Liver (tissue), 3 donors: Measurements from ENCODE around the gene C3orf80.

Source experiments
- ATF3 ChIP-seq: IDR thresholded peaks from 2 replicates; pipeline ENCODE4 v1.6.1; 2016; ENCODE audit warnings: antibody characterized with exemption
- CTCF ChIP-seq: fragments of 150-350 bp; IDR thresholded peaks from 2 replicates; pipeline ENCODE4 v1.5.1; 2017; ENCODE audit warnings: improper control_type of control experiment, low read depth, low read length; ENCODE audit not compliant: missing input control
- EGR1 ChIP-seq, 2 donors: IDR thresholded peaks; 2 replicates each; pipeline ENCODE4 v1.6.1; 2016 to 2018; ENCODE audit warnings: antibody characterized with exemption in 2 of 2, low read depth in 2 of 2
- FOXA2 ChIP-seq: IDR thresholded peaks from 2 replicates; pipeline ENCODE4 v1.6.1; 2016; ENCODE audit warnings: antibody characterized with exemption
- GABPA ChIP-seq, 2 donors: IDR thresholded peaks in 1 of 2; conservative IDR thresholded peaks in 1 of 2; 2 replicates each; pipeline ENCODE4 v1.6.1; 2016; ENCODE audit warnings: antibody characterized with exemption in 2 of 2, mild to moderate bottlenecking in 1 of 2, moderate library complexity in 1 of 2
- HNF4G ChIP-seq: IDR thresholded peaks from 2 replicates; pipeline ENCODE4 v1.6.1; 2016; ENCODE audit warnings: antibody characterized with exemption
- JUND ChIP-seq, 2 donors: IDR thresholded peaks; 2 replicates each; pipeline ENCODE4 v1.6.1; 2016; ENCODE audit warnings: antibody characterized with exemption in 2 of 2
- MAX ChIP-seq: IDR thresholded peaks from 2 replicates; pipeline ENCODE4 v1.6.1; 2016; ENCODE audit warnings: antibody characterized with exemption
- RAD21 ChIP-seq, 2 donors: IDR thresholded peaks; 2 replicates each; pipeline ENCODE4 v1.6.1; 2016; ENCODE audit warnings: antibody characterized with exemption in 2 of 2, mild to moderate bottlenecking in 2 of 2
- REST ChIP-seq: IDR thresholded peaks from 2 replicates; pipeline ENCODE4 v1.6.1; 2016; ENCODE audit warnings: antibody characterized with exemption, mild to moderate bottlenecking
- RXRA ChIP-seq, 2 donors: IDR thresholded peaks; 2 replicates each; pipeline ENCODE4 v1.6.1; 2017 to 2018; ENCODE audit warnings: antibody characterized with exemption in 2 of 2, mild to moderate bottlenecking in 1 of 2
- SP1 ChIP-seq: IDR thresholded peaks from 2 replicates; pipeline ENCODE4 v1.6.1; 2018; ENCODE audit warnings: antibody characterized with exemption, mild to moderate bottlenecking
- TAF1 ChIP-seq: conservative IDR thresholded peaks from 2 replicates; pipeline ENCODE4 v1.6.1; 2016; ENCODE audit warnings: antibody characterized with exemption, mild to moderate bottlenecking
- YY1 ChIP-seq: IDR thresholded peaks from 2 replicates; pipeline ENCODE4 v1.6.1; 2016; ENCODE audit warnings: antibody characterized with exemption, mild to moderate bottlenecking
- donor health status: healthy.
- donor health status: healthy.

GRCh38 chr3:160194438-160194837 lies 30.8 kb upstream of the C3orf80 start:
- TF ChIP-seq CTCF (no peak), MAX (no peak), YY1 (no peak), SP1 (no peak), REST (no peak), FOXA2 (no peak), RAD21 (IDR thresholded peaks at IDR 0.05) (no peak), RXRA (IDR thresholded peaks at IDR 0.05) (no peak), GABPA (IDR thresholded peaks at IDR 0.05 in 1 of 2, conservative IDR thresholded peaks at IDR 0.05 in 1 of 2) (no peak), ATF3 (no peak), JUND (IDR thresholded peaks at IDR 0.05) (no peak), TAF1 (no peak), EGR1 (IDR thresholded peaks at IDR 0.05; ENCODE audit: low read depth in 2 of 2) (no peak), HNF4G (no peak)
